Spinal cord (tissue), 10 donors: ENCODE measurements around the gene AKR1B1. TPM values are rescaled to one million over a fixed set of nuclear protein-coding genes. Genes with fewer than 3 reads are reported as not detected.

Experiments used
- DNase-seq, 6 donors: peaks; one replicate each; pipeline versions ENCODE4 v3.0.0 to v3.0.0-alpha.2; 2013 to 2015; ENCODE audit warnings: low spot score in 6 of 6, low read depth in 4 of 6
- H3K27ac ChIP-seq: one replicate; pipeline ENCODE4 v1.5.1; 2013; ENCODE audit warnings: low read depth, low read length, control low read depth
- H3K27me3 ChIP-seq: one replicate; pipeline ENCODE4 v1.6.1; 2013; ENCODE audit warnings: low read length; ENCODE audit not compliant: control insufficient read depth, insufficient read depth
- H3K36me3 ChIP-seq: one replicate; pipeline ENCODE4 v1.6.1; 2013; ENCODE audit warnings: low read length; ENCODE audit not compliant: control insufficient read depth, insufficient read depth
- H3K4me1 ChIP-seq: one replicate; pipeline ENCODE4 v1.6.1; 2013; ENCODE audit warnings: low read length; ENCODE audit not compliant: control insufficient read depth, insufficient read depth
- H3K4me3 ChIP-seq: one replicate; pipeline ENCODE4 v1.5.1; 2013; ENCODE audit warnings: low read depth, low read length, control low read depth
- H3K9me3 ChIP-seq: one replicate; pipeline ENCODE4 v1.6.1; 2013; ENCODE audit warnings: low read length; ENCODE audit not compliant: control insufficient read depth, insufficient read depth
- WGBS: methylation state at CpG from one replicate; pipeline ENCODE4 v1.1.5; 2013; ENCODE audit warnings: missing lambda C conversion rate; ENCODE audit not compliant: insufficient coverage; 5-methylcytosine and 5-hydroxymethylcytosine counted together
- polyA plus RNA-seq, 2 donors: library from polyadenylated mRNA; unstranded; fragments of 120-200 nt; gene quantifications; one replicate each; pipeline ENCODE4 v1.2.1, GENCODE V29; 2013; ENCODE audit not compliant: insufficient read length in 2 of 2
- total RNA-seq, 2 donors: library from RNA; depleted of rRNA in 1 of 2; stranded (reverse); fragments of 120-200 nt in 1 of 2; fragments of >200 nt in 1 of 2; gene quantifications; one replicate each; pipeline versions ENCODE4 v1.2.3 to v1.2.4, GENCODE V29; 2013 to 2014
- donor health status: healthy.

The AKR1B1 gene
- total and polyA plus RNA-seq, 4 donors, result 54.7 to 143 (median 103) TPM

DNA sequence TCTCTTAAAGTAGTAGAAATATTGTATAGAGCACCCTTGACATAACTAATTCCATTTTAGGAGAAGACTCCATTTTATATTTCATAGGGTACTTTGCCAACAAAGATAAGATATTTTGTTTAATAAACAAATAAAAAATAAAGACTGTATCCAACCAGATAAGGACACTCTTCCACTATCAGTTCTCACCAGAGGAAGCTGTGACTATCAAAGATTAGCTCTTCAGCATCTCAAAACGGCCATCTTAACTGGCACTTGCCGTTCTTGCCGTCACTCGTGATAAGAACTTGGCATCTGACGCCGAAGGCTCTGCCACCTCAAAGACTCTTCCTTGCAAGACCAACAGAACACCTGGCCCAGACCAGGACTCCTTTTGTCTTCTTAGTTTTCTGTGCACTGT, 26.3 kb upstream of the AKR1B1 start:
- no peak overlapping the region for H3K4me3 ChIP-seq
- DNase-seq, result no peak
- no peaks in the 10 kb centered on the region for H3K27me3 ChIP-seq
- WGBS, result 91% methylated on average over 6 of the region's 6 CpGs
- no peaks in the 10 kb centered on the region for H3K4me1 ChIP-seq
- H3K9me3 ChIP-seq, result no peaks in the 10 kb centered on the region
- H3K27ac ChIP-seq, result no peak overlapping the region
- no peaks in the 10 kb centered on the region for H3K36me3 ChIP-seq

- Histone ChIP-seq H3K4me3 (no peak overlapping the region), H3K36me3 (no peaks in the 10 kb centered on the region), H3K27me3 (no peaks in the 10 kb centered on the region), H3K9me3 (no peaks in the 10 kb centered on the region), H3K4me1 (no peaks in the 10 kb centered on the region), H3K27ac (no peak overlapping the region)
- 82% methylated on average over 1 of the region's 2 CpGs for WGBS
- DNase-seq, result no peak
Measured at GRCh38 chr7:134483296-134483695, 24.4 kb upstream of the AKR1B1 start.

DNA sequence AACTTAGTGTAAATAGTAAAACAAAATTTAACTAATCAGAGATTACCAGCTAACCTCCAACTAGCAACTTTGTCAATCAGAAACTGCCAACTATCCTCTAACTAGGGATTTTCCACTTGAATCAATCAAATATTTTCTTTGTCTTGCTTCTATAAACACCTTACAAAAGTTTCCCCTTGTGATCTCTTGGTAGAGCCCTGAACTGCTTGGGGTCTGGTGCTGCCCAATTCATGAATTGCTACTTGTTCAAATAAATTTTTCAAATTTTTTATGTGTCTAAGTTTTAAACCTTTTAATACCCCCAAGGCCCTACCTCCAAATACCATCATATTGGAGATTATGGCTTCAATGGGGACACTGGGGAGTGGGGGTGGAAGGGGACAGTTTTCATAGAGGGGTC, 24.0 kb upstream of the AKR1B1 start:
- DNase-seq, result no peak
- no peak overlapping the region for H3K4me3 ChIP-seq
- no peak overlapping the region for H3K27ac ChIP-seq
- no peaks in the 10 kb centered on the region for H3K4me1 ChIP-seq
- no peaks in the 10 kb centered on the region for H3K36me3 ChIP-seq
- H3K27me3 ChIP-seq, result no peaks in the 10 kb centered on the region
- no peaks in the 10 kb centered on the region for H3K9me3 ChIP-seq

GRCh38 chr7:134481167-134481566, 22.3 kb upstream of the AKR1B1 start:
- Histone ChIP-seq H3K27ac (no peak overlapping the region), H3K36me3 (no peaks in the 10 kb centered on the region), H3K27me3 (no peaks in the 10 kb centered on the region), H3K4me1 (no peaks in the 10 kb centered on the region), H3K9me3 (no peaks in the 10 kb centered on the region), H3K4me3 (no peak overlapping the region)
- no CpG with 5 or more reads among the region's 3 CpGs for WGBS
- DNase-seq, result no peak

GRCh38 chr7:134480730-134481129, 21.8 kb upstream of the AKR1B1 start:
- H3K4me3 ChIP-seq, result no peak overlapping the region
- 40% methylated on average over 2 of the region's 2 CpGs for WGBS
- H3K36me3 ChIP-seq, result no peaks in the 10 kb centered on the region
- no peaks in the 10 kb centered on the region for H3K27me3 ChIP-seq
- no peaks in the 10 kb centered on the region for H3K9me3 ChIP-seq
- H3K27ac ChIP-seq, result no peak overlapping the region
- DNase-seq, result peak in 1 of 6 donors; percentile 4
- H3K4me1 ChIP-seq, result no peaks in the 10 kb centered on the region

DNA sequence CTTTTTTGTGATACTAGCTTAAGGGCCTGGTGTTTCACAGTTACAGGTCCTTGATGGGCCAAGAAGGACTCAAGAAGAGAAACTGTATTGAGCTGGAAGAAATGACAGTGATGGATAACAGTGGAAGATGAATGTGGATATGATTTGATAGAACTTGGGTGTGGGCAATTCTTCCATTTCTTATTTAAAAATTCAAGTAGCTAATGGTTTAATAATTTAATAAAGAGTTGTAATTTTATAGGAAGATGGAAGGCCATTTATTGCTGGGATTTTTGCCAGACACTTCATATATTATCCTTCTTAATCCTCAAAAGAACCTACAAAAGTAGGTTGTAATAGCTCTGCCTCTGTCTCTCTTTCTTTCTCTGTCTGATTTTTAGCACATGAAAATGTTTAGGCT, 21.3 kb upstream of the AKR1B1 start:
- peak in 1 of 6 donors; percentile 2 for DNase-seq
- Histone ChIP-seq H3K36me3 (no peaks in the 10 kb centered on the region), H3K27ac (no peak overlapping the region), H3K4me1 (no peaks in the 10 kb centered on the region), H3K9me3 (no peaks in the 10 kb centered on the region), H3K4me3 (no peak overlapping the region), H3K27me3 (no peaks in the 10 kb centered on the region)

- H3K4me1 ChIP-seq, result no peaks in the 10 kb centered on the region
- no peaks in the 10 kb centered on the region for H3K9me3 ChIP-seq
- no peaks in the 10 kb centered on the region for H3K36me3 ChIP-seq
- no peak for DNase-seq
- no CpG with 5 or more reads among the region's 2 CpGs for WGBS
- no peak overlapping the region for H3K27ac ChIP-seq
- H3K27me3 ChIP-seq, result no peaks in the 10 kb centered on the region
- no peak overlapping the region for H3K4me3 ChIP-seq
Measured at GRCh38 chr7:134478707-134479106, 19.8 kb upstream of the AKR1B1 start.

- no CpG with 5 or more reads among the region's 2 CpGs for WGBS
- H3K36me3 ChIP-seq, result no peaks in the 10 kb centered on the region
- no peak for DNase-seq
- no peaks in the 10 kb centered on the region for H3K4me1 ChIP-seq
- no peak overlapping the region for H3K4me3 ChIP-seq
- H3K27me3 ChIP-seq, result no peaks in the 10 kb centered on the region
- H3K27ac ChIP-seq, result no peak overlapping the region
- no peaks in the 10 kb centered on the region for H3K9me3 ChIP-seq
Measured at GRCh38 chr7:134477954-134478353, 19.1 kb upstream of the AKR1B1 start.

DNA sequence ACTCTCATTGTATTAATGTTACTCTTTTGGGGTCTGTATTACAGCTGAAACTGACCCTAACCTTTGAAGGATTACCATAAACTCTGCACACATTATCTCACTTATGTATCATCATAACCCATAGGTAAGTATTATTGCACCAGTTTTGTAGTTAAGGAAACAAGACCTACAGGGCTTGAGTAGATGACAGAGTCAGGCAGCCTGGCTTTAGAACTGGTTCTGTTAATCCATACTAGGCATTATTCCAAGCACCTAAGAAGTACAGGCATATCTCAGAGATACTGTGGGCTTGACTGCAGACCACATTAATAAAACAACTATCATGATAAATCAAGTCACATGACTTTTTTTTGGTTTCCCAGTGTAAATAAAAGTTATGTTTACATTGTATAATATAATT, 17.1 kb upstream of the AKR1B1 start:
- Histone ChIP-seq H3K27me3 (no peaks in the 10 kb centered on the region), H3K9me3 (no peaks in the 10 kb centered on the region), H3K4me1 (no peaks in the 10 kb centered on the region), H3K36me3 (no peaks in the 10 kb centered on the region), H3K27ac (no peak overlapping the region), H3K4me3 (no peak overlapping the region)
- no peak for DNase-seq

DNA sequence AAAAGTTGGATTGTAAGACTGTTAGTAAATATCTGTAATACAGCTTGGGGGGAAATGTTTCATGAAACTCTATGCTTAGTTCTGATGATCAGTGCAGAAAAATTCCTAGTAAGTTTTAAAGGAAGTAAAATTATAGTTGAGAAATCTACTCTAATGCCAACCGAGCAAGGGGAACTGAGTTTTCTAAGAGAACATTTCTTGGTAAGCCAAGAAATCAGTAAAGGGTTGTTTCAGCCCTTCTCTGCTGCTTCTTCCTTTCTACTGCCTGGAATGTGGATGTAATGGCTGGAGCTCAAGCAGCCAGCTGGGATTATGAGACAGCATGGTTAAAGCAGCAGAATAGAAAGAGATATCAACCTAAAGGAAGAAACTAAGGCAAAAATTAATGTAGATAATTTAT, 15.9 kb upstream of the AKR1B1 start:
- Histone ChIP-seq H3K4me1 (no peaks in the 10 kb centered on the region), H3K27me3 (no peaks in the 10 kb centered on the region), H3K4me3 (no peak overlapping the region), H3K9me3 (no peaks in the 10 kb centered on the region), H3K27ac (no peak overlapping the region), H3K36me3 (no peaks in the 10 kb centered on the region)
- no peak for DNase-seq
- WGBS, result 86% methylated on average over 1 of the region's 1 CpG

GRCh38 chr7:134473861-134474291, 15.0 kb upstream of the AKR1B1 start:
- Histone ChIP-seq H3K27ac (no peak overlapping the region), H3K36me3 (no peaks in the 10 kb centered on the region), H3K27me3 (no peaks in the 10 kb centered on the region), H3K9me3 (no peaks in the 10 kb centered on the region), H3K4me3 (no peak overlapping the region), H3K4me1 (no peaks in the 10 kb centered on the region)
- no peak for DNase-seq
- WGBS, result 55% methylated on average over 4 of the region's 6 CpGs
